CD4-positive, alpha-beta T cell (primary cell): ENCODE results near the gene SUMF1. TPM values are rescaled to one million over a fixed set of nuclear protein-coding genes. Genes with fewer than 3 reads are reported as not detected.

ENCODE experiments used
- ATAC-seq: fragments of 200-7000 bp; cut with Tn5 transposase; one replicate; pipeline ENCODE4 v1.10.0; 2022; ENCODE audit warnings: mild to moderate bottlenecking; ENCODE audit not compliant: poor library complexity
- CTCF ChIA-PET: fragments of 350-600 bp; sonication (Branson Sonifier 250); formaldehyde crosslinking; loops from one replicate; lab custom pipeline; 2021; ENCODE audit warnings: antibody characterized with exemption, inconsistent platforms; lab: Charles Lee
- POLR2A ChIA-PET: fragments of 350-600 bp; sonication (Branson Sonifier 250); formaldehyde crosslinking; loops from one replicate; lab custom pipeline; 2021; ENCODE audit warnings: antibody characterized with exemption, inconsistent platforms; lab: Charles Lee
- DNase-seq, 14 experiments: peaks; one replicate each; pipeline ENCODE4 v3.0.0-alpha.2; 2013 to 2020; ENCODE audit warnings: mixed read lengths in 2 of 14
- H3K27ac ChIP-seq, 2 donors: one replicate each; pipeline versions ENCODE4 v1.5.1 to v1.7.0; 2013; ENCODE audit warnings: low read length in 2 of 2, low read depth in 1 of 2, mild to moderate bottlenecking in 1 of 2
- H3K27me3 ChIP-seq, 2 experiments: 1 replicate in 1 of 2; 2 replicates in 1 of 2; pipeline versions ENCODE4 v1.6.1 to v1.7.0; 2013; ENCODE audit warnings: low read length in 2 of 2, control low read depth in 1 of 2, mild to moderate bottlenecking in 1 of 2, moderate library complexity in 1 of 2; ENCODE audit not compliant: insufficient read depth in 2 of 2, control insufficient read depth in 1 of 2
- H3K36me3 ChIP-seq: one replicate; pipeline ENCODE4 v1.6.1; 2013; ENCODE audit warnings: low read length, control low read depth; ENCODE audit not compliant: insufficient read depth
- H3K4me1 ChIP-seq: one replicate; pipeline ENCODE4 v1.6.1; 2013; ENCODE audit warnings: low read length, control low read depth; ENCODE audit not compliant: insufficient read depth
- H3K4me3 ChIP-seq: one replicate; pipeline ENCODE4 v1.5.1; 2013; ENCODE audit warnings: mild to moderate bottlenecking, low read length, moderate library complexity
- H3K9me3 ChIP-seq, 2 experiments: 1 replicate in 1 of 2; 2 replicates in 1 of 2; pipeline versions ENCODE4 v1.6.1 to v1.7.0; 2013; ENCODE audit warnings: low read length in 2 of 2, mild to moderate bottlenecking in 2 of 2, control low read depth in 1 of 2, moderate library complexity in 1 of 2; ENCODE audit not compliant: control insufficient read depth in 1 of 2, insufficient read depth in 1 of 2
- H3K27ac Mint-ChIP-seq: one replicate; pipeline ENCODE4 v1.8.0; 2020; ENCODE audit warnings: mixed read lengths
- H3K27me3 Mint-ChIP-seq: one replicate; pipeline ENCODE4 v1.8.0; 2021; ENCODE audit warnings: mixed read lengths
- H3K36me3 Mint-ChIP-seq: one replicate; pipeline ENCODE4 v1.8.0; 2021; ENCODE audit warnings: low read depth, mixed read lengths
- H3K4me1 Mint-ChIP-seq: one replicate; pipeline ENCODE4 v1.8.0; 2021; ENCODE audit warnings: low read depth, mixed read lengths
- H3K4me3 Mint-ChIP-seq: one replicate; pipeline ENCODE4 v1.8.0; 2020; ENCODE audit warnings: mild to moderate bottlenecking, mixed read lengths
- H3K9me3 Mint-ChIP-seq: one replicate; pipeline ENCODE4 v1.8.0; 2020; ENCODE audit warnings: mixed read lengths
- CTCF ChIP-seq: fragments of 200-600 bp; IDR thresholded peaks from one replicate; pipeline ENCODE4 v1.8.0; 2022; ENCODE audit warnings: antibody characterized with exemption, mild to moderate bottlenecking
- intact Hi-C, 2 experiments: fragments of 100-400 bp; cut with DNase I in 1 of 2; cut with micrococcal nuclease in 1 of 2; formaldehyde crosslinking; loops; one replicate each; pipeline versions ENCODE4 v1.15.1 to v1.9.0; 2023 to 2025; cut with DNase I, micrococcal nuclease
- total RNA-seq, 174 experiments: library from RNA in 2 of 174; stranded (reverse) in 2 of 174; gene quantifications; one replicate each; pipeline ENCODE4 v1.2.3 and lab custom pipeline; 2021 to 2026

The SUMF1 gene
- total RNA-seq, 2 experiments from 2014 or later, result 7.0 to 8.1 TPM

GRCh38 chr3:4410606-4411005 lies 56.5 kb downstream of the SUMF1 start:
- no peak overlapping the region for H3K27ac Mint-ChIP-seq
- no peak overlapping the region for H3K4me3 Mint-ChIP-seq
- Histone ChIP-seq H3K27me3 (no peaks in the 10 kb centered on the region), H3K36me3 (peaks cover 21% of the 10 kb centered on the region), H3K27ac (no peak overlapping the region), H3K4me1 (no peaks in the 10 kb centered on the region), H3K9me3 (no peaks in the 10 kb centered on the region), H3K4me3 (no peak overlapping the region)
- H3K4me1 Mint-ChIP-seq, result no peaks in the 10 kb centered on the region
- intact Hi-C loops, result no loop called here
- ChIA-PET POLR2A (no interaction called here), CTCF (no interaction called here)
- no peaks in the 10 kb centered on the region for H3K9me3 Mint-ChIP-seq
- H3K27me3 Mint-ChIP-seq, result no peaks in the 10 kb centered on the region
- H3K36me3 Mint-ChIP-seq, result peaks cover 79% of the 10 kb centered on the region
- ATAC-seq (no peak), DNase-seq (no peak)
- TF ChIP-seq CTCF, result no peak

GRCh38 chr3:4409971-4410573 lies 57.0 kb downstream of the SUMF1 start:
- Histone ChIP-seq H3K4me1 (no peaks in the 10 kb centered on the region), H3K4me3 (no peak overlapping the region), H3K9me3 (no peaks in the 10 kb centered on the region), H3K36me3 (peaks cover 23% of the 10 kb centered on the region), H3K27me3 (no peaks in the 10 kb centered on the region), H3K27ac (no peak overlapping the region)
- DNase-seq (no peak), ATAC-seq (no peak)
- POLR2A ChIA-PET, result no interaction called here
- intact Hi-C loops, result no loop called here
- no peaks in the 10 kb centered on the region for H3K4me1 Mint-ChIP-seq
- H3K4me3 Mint-ChIP-seq, result no peak overlapping the region
- no peak for TF ChIP-seq CTCF
- H3K27ac Mint-ChIP-seq, result no peak overlapping the region
- CTCF ChIA-PET, result no interaction called here
- H3K27me3 Mint-ChIP-seq, result no peaks in the 10 kb centered on the region
- no peaks in the 10 kb centered on the region for H3K9me3 Mint-ChIP-seq
- peaks cover 80% of the 10 kb centered on the region for H3K36me3 Mint-ChIP-seq

DNA sequence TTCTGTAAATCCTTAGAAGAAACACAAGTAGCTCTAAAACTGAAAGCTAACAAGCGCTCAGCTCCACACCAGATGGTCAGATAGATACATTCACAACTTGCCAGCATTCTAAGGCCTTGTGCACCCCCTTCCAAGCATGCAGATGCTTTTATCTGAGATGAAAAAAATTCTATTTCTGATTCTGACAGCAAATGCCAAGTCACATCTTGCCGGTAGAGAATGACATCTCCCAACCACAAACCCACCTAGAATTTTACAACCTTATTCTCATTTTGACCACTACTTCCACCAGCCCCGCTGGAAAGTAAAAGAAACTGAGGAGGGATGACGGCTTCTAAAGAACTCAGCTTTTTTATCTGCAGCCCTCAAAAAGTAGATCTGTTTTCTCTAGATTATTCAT lies 57.7 kb downstream of the SUMF1 start:
- Histone ChIP-seq H3K36me3 (peaks cover 27% of the 10 kb centered on the region), H3K9me3 (no peaks in the 10 kb centered on the region), H3K4me3 (no peak overlapping the region), H3K4me1 (no peaks in the 10 kb centered on the region), H3K27ac (no peak overlapping the region), H3K27me3 (no peaks in the 10 kb centered on the region)
- TF ChIP-seq CTCF, result no peak
- Mint-ChIP-seq H3K9me3 (no peaks in the 10 kb centered on the region), H3K4me1 (no peaks in the 10 kb centered on the region), H3K27ac (no peak overlapping the region), H3K27me3 (no peaks in the 10 kb centered on the region), H3K36me3 (peaks cover 82% of the 10 kb centered on the region), H3K4me3 (no peak overlapping the region)
- POLR2A ChIA-PET, result no interaction called here
- intact Hi-C loops, result no loop called here
- DNase-seq (no peak), ATAC-seq (no peak)
- CTCF ChIA-PET, result no interaction called here
